ENCODE measurements around the gene GALC.

Gene GALC

GRCh38 chr14:88004506-88005036 is 11.6 kb upstream of the GALC start:
- H3K27ac ChIP-seq: no peak overlapping the region
- H3K4me1 ChIP-seq: no peaks in the 10 kb centered on the region
- no peak overlapping the region for H3K4me3 ChIP-seq (ENCODE audit: low read depth, low read length)

DNA sequence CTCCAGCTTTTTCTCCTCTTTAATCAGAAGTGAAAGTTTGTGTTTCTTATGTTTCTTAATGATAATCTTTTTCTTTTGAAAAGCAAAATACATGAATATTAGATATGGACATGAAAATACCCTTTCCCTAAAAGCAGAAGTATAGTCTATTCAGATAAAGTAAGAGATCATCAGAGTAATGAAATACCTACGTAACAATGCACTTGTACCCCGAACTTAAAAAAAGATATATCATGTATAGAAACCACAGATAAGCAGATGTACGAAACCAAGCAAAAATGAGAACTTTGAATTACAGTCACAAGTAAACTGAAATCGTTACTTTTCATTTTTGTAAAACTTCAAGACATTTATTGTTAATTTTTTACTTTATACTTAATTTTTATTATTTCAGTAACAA is 10.4 kb upstream of the GALC start:
- H3K79me2 ChIP-seq: no peaks in the 10 kb centered on the region
- H3K9me3 ChIP-seq (ENCODE audit: control insufficient read depth, low read length): no peaks in the 10 kb centered on the region
- H3K27me3 ChIP-seq (ENCODE audit: control insufficient read depth, insufficient read depth, low read length): no peaks in the 10 kb centered on the region
- H3K4me2 ChIP-seq (ENCODE audit: low read length): no peak overlapping the region
- no peaks in the 10 kb centered on the region for H3K4me1 ChIP-seq
- H2AFZ ChIP-seq: no peak overlapping the region
- H3K36me3 ChIP-seq (ENCODE audit: control insufficient read depth, insufficient read depth, low read length): no peaks in the 10 kb centered on the region
- H3K4me3 ChIP-seq (ENCODE audit: low read depth, low read length): no peak overlapping the region
- no peak overlapping the region for H3K27ac ChIP-seq
- H3K9ac ChIP-seq: no peak overlapping the region
- no peak for TF ChIP-seq CTCF (IDR thresholded peaks at IDR 0.05)

More at GRCh38 chr14:88004506-88005036, 11.6 kb upstream of the GALC start:
- H3K79me2 ChIP-seq: no peaks in the 10 kb centered on the region
- H3K9me3 ChIP-seq (ENCODE audit: control insufficient read depth, low read length): no peaks in the 10 kb centered on the region
- H2AFZ ChIP-seq: no peak overlapping the region
- H3K36me3 ChIP-seq (ENCODE audit: control insufficient read depth, insufficient read depth, low read length): no peaks in the 10 kb centered on the region
- no peak for TF ChIP-seq CTCF (IDR thresholded peaks at IDR 0.05)
- H3K27me3 ChIP-seq (ENCODE audit: control insufficient read depth, insufficient read depth, low read length): no peaks in the 10 kb centered on the region
- no peak overlapping the region for H3K4me2 ChIP-seq (ENCODE audit: low read length)
- H3K9ac ChIP-seq: no peak overlapping the region

DNA sequence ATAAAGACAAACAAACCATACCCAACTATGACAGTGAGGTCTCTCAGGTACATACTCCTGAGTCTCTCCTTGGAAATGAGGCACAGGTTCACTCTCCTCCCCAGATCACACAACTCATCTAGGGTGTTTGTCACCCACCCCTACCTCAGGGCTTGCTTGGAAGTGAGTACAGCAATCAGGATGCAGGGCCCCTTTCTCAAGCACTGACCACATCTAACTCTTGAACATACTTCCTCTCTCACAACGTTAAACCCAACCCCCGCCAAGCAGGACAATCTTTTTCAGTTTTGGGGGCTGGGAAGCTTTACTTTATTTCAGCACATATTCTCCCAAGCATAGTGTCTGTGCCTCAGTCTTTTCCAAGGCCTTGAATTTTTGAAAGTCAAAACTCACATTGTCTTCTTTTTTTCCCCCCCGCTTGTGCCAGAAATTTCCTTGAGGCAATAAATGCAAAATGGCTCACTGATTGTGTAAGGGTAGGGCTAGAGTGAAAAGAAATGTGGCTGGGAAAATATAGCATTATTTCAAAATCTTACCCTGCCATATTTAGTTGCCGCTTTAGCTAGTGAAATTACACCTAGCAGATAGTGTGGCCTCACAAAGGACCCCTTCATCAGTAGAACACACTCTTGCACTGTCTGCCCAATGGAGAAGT is 9.6 kb upstream of the GALC start:
- Histone ChIP-seq H3K4me2 (ENCODE audit: low read length) (no peak overlapping the region), H3K9me3 (ENCODE audit: control insufficient read depth, low read length) (no peaks in the 10 kb centered on the region), H3K27ac (no peak overlapping the region), H2AFZ (no peak overlapping the region), H3K27me3 (ENCODE audit: control insufficient read depth, insufficient read depth, low read length) (no peaks in the 10 kb centered on the region), H3K4me1 (no peaks in the 10 kb centered on the region), H3K9ac (no peak overlapping the region), H3K4me3 (ENCODE audit: low read depth, low read length) (no peak overlapping the region), H3K79me2 (no peaks in the 10 kb centered on the region), H3K36me3 (ENCODE audit: control insufficient read depth, insufficient read depth, low read length) (no peaks in the 10 kb centered on the region)
- no peak for TF ChIP-seq CTCF (IDR thresholded peaks at IDR 0.05)

DNA sequence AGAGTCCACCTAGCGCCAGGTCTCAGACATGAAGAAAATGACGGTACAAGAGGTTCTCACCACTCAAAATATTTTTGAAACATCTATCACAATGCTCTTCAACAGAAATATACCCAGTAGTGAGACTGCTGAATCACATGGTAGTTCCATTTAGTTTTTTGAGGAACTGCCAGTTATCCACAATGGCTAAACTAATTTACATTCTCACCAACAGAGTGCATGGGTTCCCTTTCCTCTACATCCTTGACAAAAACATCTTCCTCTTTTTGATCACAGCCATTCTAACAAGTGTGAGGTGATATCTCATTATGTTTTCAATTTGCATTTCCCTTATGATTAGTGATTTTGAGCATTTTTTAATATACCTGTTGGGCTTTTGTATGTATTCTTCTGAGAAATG is 6.3 kb upstream of the GALC start:
- H3K27me3 ChIP-seq (ENCODE audit: control insufficient read depth, insufficient read depth, low read length): no peaks in the 10 kb centered on the region
- no peaks in the 10 kb centered on the region for H3K9me3 ChIP-seq (ENCODE audit: control insufficient read depth, low read length)
- no peaks in the 10 kb centered on the region for H3K4me1 ChIP-seq
- no peaks in the 10 kb centered on the region for H3K79me2 ChIP-seq
- H3K4me3 ChIP-seq (ENCODE audit: low read depth, low read length): no peak overlapping the region
- no peak overlapping the region for H3K9ac ChIP-seq
- H3K27ac ChIP-seq: no peak overlapping the region
- no peak overlapping the region for H2AFZ ChIP-seq
- no peak overlapping the region for H3K4me2 ChIP-seq (ENCODE audit: low read length)
- no peaks in the 10 kb centered on the region for H3K36me3 ChIP-seq (ENCODE audit: control insufficient read depth, insufficient read depth, low read length)
- no peak for TF ChIP-seq CTCF (IDR thresholded peaks at IDR 0.05)

DNA sequence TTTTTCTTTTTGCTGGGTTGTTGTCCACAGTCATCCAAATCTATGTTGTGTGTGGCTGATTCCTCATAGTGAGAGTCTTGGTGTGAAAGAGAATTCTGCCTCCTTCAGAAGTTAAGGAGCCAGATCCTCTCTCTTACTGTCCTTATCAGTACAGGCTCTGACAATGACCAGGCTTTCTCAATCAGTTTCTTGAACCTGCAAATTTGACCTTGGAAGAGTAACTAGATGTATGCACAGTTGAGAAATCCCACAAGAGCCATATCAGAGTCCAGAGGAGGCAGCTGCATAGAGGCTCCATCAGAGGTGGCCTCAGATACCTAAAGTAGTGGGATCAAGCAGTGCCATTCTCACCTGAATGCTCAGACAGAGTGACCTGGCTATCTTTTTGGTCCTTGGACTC is 5.5 kb upstream of the GALC start:
- no peak for TF ChIP-seq CTCF (IDR thresholded peaks at IDR 0.05)
- Histone ChIP-seq H3K9ac (no peak overlapping the region), H3K4me3 (ENCODE audit: low read depth, low read length) (no peak overlapping the region), H3K27me3 (ENCODE audit: control insufficient read depth, insufficient read depth, low read length) (no peaks in the 10 kb centered on the region), H3K36me3 (ENCODE audit: control insufficient read depth, insufficient read depth, low read length) (no peaks in the 10 kb centered on the region), H3K79me2 (no peaks in the 10 kb centered on the region), H2AFZ (no peak overlapping the region), H3K27ac (no peak overlapping the region), H3K4me2 (ENCODE audit: low read length) (no peak overlapping the region), H3K9me3 (ENCODE audit: control insufficient read depth, low read length) (no peaks in the 10 kb centered on the region), H3K4me1 (peaks cover 6% of the 10 kb centered on the region)
